Trophoblast cell (in vitro differentiated cells and primary cell): ENCODE measurements around the gene LIN28A.

ENCODE experiments used
- DNase-seq, 2 donors: peaks; one replicate each; pipeline ENCODE4 v3.0.0-alpha.2; 2016
- H2AFZ ChIP-seq: 2 replicates; pipeline ENCODE4 v1.6.1; 2013; ENCODE audit warnings: low read length, moderate library complexity, mild to moderate bottlenecking; ENCODE audit not compliant: insufficient read depth, poor library complexity
- H2AK5ac ChIP-seq: 2 replicates; pipeline ENCODE4 v1.6.1; 2013; ENCODE audit warnings: mild to moderate bottlenecking, low read length
- H2BK120ac ChIP-seq: 2 replicates; pipeline ENCODE4 v1.6.1; 2013; ENCODE audit warnings: low read length, mild to moderate bottlenecking, moderate library complexity; ENCODE audit not compliant: insufficient read depth, poor library complexity
- H2BK12ac ChIP-seq: 2 replicates; pipeline ENCODE4 v1.6.1; 2013; ENCODE audit warnings: mild to moderate bottlenecking, low read length, moderate library complexity
- H2BK5ac ChIP-seq: 2 replicates; pipeline ENCODE4 v1.6.1; 2013; ENCODE audit warnings: low read length, low read depth, moderate library complexity, mild to moderate bottlenecking; ENCODE audit not compliant: poor library complexity
- H3K14ac ChIP-seq: 2 replicates; pipeline ENCODE4 v1.6.1; 2013; ENCODE audit warnings: mild to moderate bottlenecking, low read length
- H3K18ac ChIP-seq: 2 replicates; pipeline ENCODE4 v1.6.1; 2013; ENCODE audit warnings: mild to moderate bottlenecking, low read length
- H3K23ac ChIP-seq: 2 replicates; pipeline ENCODE4 v1.6.1; 2013; ENCODE audit warnings: low read length
- H3K27ac ChIP-seq: 2 replicates; pipeline ENCODE4 v1.5.1; 2013; ENCODE audit warnings: low read depth, mild to moderate bottlenecking, inconsistent platforms, low read length, moderate library complexity
- H3K27me3 ChIP-seq: 2 replicates; pipeline ENCODE4 v1.6.1; 2013; ENCODE audit warnings: inconsistent platforms, mild to moderate bottlenecking, low read length, moderate library complexity; ENCODE audit not compliant: insufficient read depth
- H3K36me3 ChIP-seq, 2 experiments: 1 replicate in 1 of 2; 2 replicates in 1 of 2; pipeline ENCODE4 v1.6.1; 2013; ENCODE audit warnings: low read length in 2 of 2, mild to moderate bottlenecking in 2 of 2, moderate library complexity in 1 of 2; ENCODE audit not compliant: insufficient read depth in 2 of 2, control insufficient read depth in 1 of 2
- H3K4ac ChIP-seq: 2 replicates; pipeline ENCODE4 v1.6.1; 2013; ENCODE audit warnings: low read depth, mild to moderate bottlenecking, low read length, moderate library complexity
- H3K4me1 ChIP-seq, 2 experiments: 1 replicate in 1 of 2; 2 replicates in 1 of 2; pipeline ENCODE4 v1.6.1; 2013; ENCODE audit warnings: low read length in 2 of 2, mild to moderate bottlenecking in 2 of 2, moderate library complexity in 1 of 2; ENCODE audit not compliant: insufficient read depth in 2 of 2, control insufficient read depth in 1 of 2
- H3K4me2 ChIP-seq: 2 replicates; pipeline ENCODE4 v1.6.1; 2013; ENCODE audit warnings: inconsistent platforms, mild to moderate bottlenecking, low read length, moderate library complexity
- H3K4me3 ChIP-seq: 2 replicates; pipeline ENCODE4 v1.5.1; 2013; ENCODE audit warnings: mild to moderate bottlenecking, low read depth, low read length, inconsistent platforms
- H3K79me1 ChIP-seq: one replicate; pipeline ENCODE4 v1.6.1; 2013; ENCODE audit warnings: low read length
- H3K79me2 ChIP-seq: 2 replicates; pipeline ENCODE4 v1.6.1; 2013; ENCODE audit warnings: low read length, mild to moderate bottlenecking; ENCODE audit not compliant: control insufficient read depth, insufficient read depth, poor library complexity
- H3K9ac ChIP-seq: 2 replicates; pipeline ENCODE4 v1.6.1; 2013; ENCODE audit warnings: mild to moderate bottlenecking, low read length
- H3K9me3 ChIP-seq: 2 replicates; pipeline ENCODE4 v1.6.1; 2013; ENCODE audit warnings: low read depth, mild to moderate bottlenecking, control low read depth, inconsistent platforms, low read length; ENCODE audit not compliant: insufficient read depth
- H4K12ac ChIP-seq: 2 replicates; pipeline ENCODE4 v1.6.1; 2013; ENCODE audit warnings: low read depth, mild to moderate bottlenecking, low read length, moderate library complexity
- H4K8ac ChIP-seq: 2 replicates; pipeline ENCODE4 v1.6.1; 2013; ENCODE audit warnings: low read depth, mild to moderate bottlenecking, low read length, moderate library complexity
- H4K91ac ChIP-seq: one replicate; pipeline ENCODE4 v1.6.1; 2013; ENCODE audit warnings: low read depth, mild to moderate bottlenecking, low read length, moderate library complexity
- whole genome bisulfite sequencing: extraction: QIAGEN DNeasy Blood & Tissue Kit; methylation state at CpG from one replicate; pipeline ENCODE4 v1.1.7; 2013; ENCODE audit warnings: missing lambda C conversion rate; ENCODE audit not compliant: insufficient read length, insufficient coverage; ENCODE audit errors: extremely low coverage; 5-methylcytosine and 5-hydroxymethylcytosine counted together

LIN28A gene

GRCh38 chr1:26478988-26479387 lies 68.4 kb downstream of the LIN28A start:
- Histone ChIP-seq H4K91ac (no peak overlapping the region), H4K12ac (no peak overlapping the region), H3K27me3 (no peaks in the 10 kb centered on the region), H3K36me3 (peaks cover 8 to 21% of the 10 kb centered on the region in 2 experiments), H3K4me2 (no peak overlapping the region), H2BK120ac (no peak overlapping the region), H2BK5ac (no peak overlapping the region), H2BK12ac (no peak overlapping the region), H2AK5ac (no peak overlapping the region), H3K27ac (no peak overlapping the region), H4K8ac (no peak overlapping the region), H3K4ac (no peak overlapping the region), H3K79me1 (no peaks in the 10 kb centered on the region), H2AFZ (no peak overlapping the region), H3K4me3 (no peak overlapping the region), H3K9ac (no peak overlapping the region), H3K18ac (no peak overlapping the region), H3K4me1 (peaks cover 4 to 8% of the 10 kb centered on the region in 2 experiments), H3K79me2 (no peaks in the 10 kb centered on the region), H3K23ac (no peak overlapping the region), H3K14ac (no peak overlapping the region), H3K9me3 (no peaks in the 10 kb centered on the region)
- no CpG with 5 or more reads among the region's 6 CpGs for WGBS
- DNase-seq, result no peak
